ENCODE measurements around the gene CDH4. TPM values are rescaled to one million over a fixed set of nuclear protein-coding genes. Genes with fewer than 3 reads are reported as not detected.

CDH4 gene
- total and polyA plus RNA-seq, 7 donors = under 0.01 to 0.06 TPM; not detected in 5

- H3K4me1 ChIP-seq = no peaks in the 10 kb centered on the region
- peaks cover 0 to 4% (median 2%) of the 10 kb centered on the region in 4 donors for H3K9me3 ChIP-seq
- 79 to 84% methylated on average over 7 of the region's 7 CpGs for WGBS, 2 donors
- no peaks in the 10 kb centered on the region for H3K36me3 ChIP-seq
- no peak overlapping the region for H3K27ac ChIP-seq
- no peak overlapping the region for H3K4me3 ChIP-seq
- H3K27me3 ChIP-seq = peaks cover 0 to 47% (median 0%) of the 10 kb centered on the region in 3 donors
- TF ChIP-seq EP300 (IDR thresholded peaks at IDR 0.05) = no peak
- TF ChIP-seq POLR2AphosphoS5 (IDR thresholded peaks at IDR 0.05) = no peak
- TF ChIP-seq POLR2A (IDR thresholded peaks at IDR 0.05) = no peak
- no peak for TF ChIP-seq CTCF (IDR thresholded peaks at IDR 0.05)
- DNase-seq = no peak
- intact Hi-C loops (cut with DNase I) = no loop called here
These were observed 223.7 kb downstream of the CDH4 start for GRCh38 chr20:61475729-61476128.

- Histone ChIP-seq H3K36me3 (no peaks in the 10 kb centered on the region), H3K27ac (no peak overlapping the region), H3K4me3 (no peak overlapping the region), H3K4me1 (no peaks in the 10 kb centered on the region), H3K9me3 (peaks cover 0 to 4% (median 2%) of the 10 kb centered on the region in 4 donors), H3K27me3 (peaks cover 0 to 50% (median 0%) of the 10 kb centered on the region in 3 donors)
- intact Hi-C loops (cut with DNase I) = no loop called here
- whole genome bisulfite sequencing, 2 donors = 71 to 80% methylated on average over 12 of the region's 12 CpGs
- DNase-seq = no peak
- TF ChIP-seq EP300 (IDR thresholded peaks at IDR 0.05) (no peak), POLR2A (IDR thresholded peaks at IDR 0.05) (no peak), CTCF (IDR thresholded peaks at IDR 0.05) (no peak), POLR2AphosphoS5 (IDR thresholded peaks at IDR 0.05) (no peak)
These were observed 224.9 kb downstream of the CDH4 start for GRCh38 chr20:61476956-61477355.

- Histone ChIP-seq H3K4me1 (no peaks in the 10 kb centered on the region), H3K27ac (no peak overlapping the region), H3K27me3 (peaks cover 0 to 50% (median 0%) of the 10 kb centered on the region in 3 donors), H3K36me3 (no peaks in the 10 kb centered on the region), H3K9me3 (peaks cover 0 to 4% (median 0%) of the 10 kb centered on the region in 4 donors), H3K4me3 (no peak overlapping the region)
- WGBS, 2 donors = 73 to 83% methylated on average over 9 of the region's 9 CpGs
- DNase-seq = no peak
- no peak for TF ChIP-seq EP300 (IDR thresholded peaks at IDR 0.05)
- TF ChIP-seq POLR2AphosphoS5 (IDR thresholded peaks at IDR 0.05) = no peak
- no peak for TF ChIP-seq CTCF (IDR thresholded peaks at IDR 0.05)
- TF ChIP-seq POLR2A (IDR thresholded peaks at IDR 0.05) = no peak
- intact Hi-C loops (cut with DNase I) = no loop called here
These were observed 225.4 kb downstream of the CDH4 start for GRCh38 chr20:61477451-61477861.

- 75 to 81% methylated on average over 9 of the region's 9 CpGs for WGBS, 2 donors
- Histone ChIP-seq H3K4me1 (no peaks in the 10 kb centered on the region), H3K27ac (no peak overlapping the region), H3K36me3 (no peaks in the 10 kb centered on the region), H3K4me3 (no peak overlapping the region), H3K27me3 (peaks cover 0 to 50% (median 0%) of the 10 kb centered on the region in 3 donors), H3K9me3 (peaks cover 0 to 4% (median 0%) of the 10 kb centered on the region in 4 donors)
- TF ChIP-seq POLR2A (IDR thresholded peaks at IDR 0.05) (no peak), POLR2AphosphoS5 (IDR thresholded peaks at IDR 0.05) (no peak), CTCF (IDR thresholded peaks at IDR 0.05) (no peak), EP300 (IDR thresholded peaks at IDR 0.05) (no peak)
- DNase-seq = no peak
- intact Hi-C loops (cut with DNase I) = no loop called here
These were observed 226.0 kb downstream of the CDH4 start for GRCh38 chr20:61478094-61478493.

All from sigmoid colon (tissue), 7 donors.